GM23248 (cell line): ENCODE measurements around the gene OR9G4.

Experiments used
- EZH2 ChIP-seq: fragments of 200-600 bp; sonication (generic); IDR thresholded peaks from 2 replicates; pipeline ENCODE4 v1.6.1; 2018; ENCODE audit warnings: antibody characterized with exemption, mild to moderate bottlenecking; ENCODE audit not compliant: insufficient read depth, poor library complexity, severe bottlenecking
- EZH2phosphoT487 ChIP-seq: fragments of 200-600 bp; sonication (generic); IDR thresholded peaks from 2 replicates; pipeline ENCODE4 v1.6.1; 2018; ENCODE audit warnings: antibody characterized with exemption, moderate library complexity, mild to moderate bottlenecking, low read depth; ENCODE audit not compliant: insufficient read depth

- TF ChIP-seq EZH2 = no peak
- TF ChIP-seq EZH2phosphoT487 = no peak
Observed at GRCh38 chr11:56750190-56750589, 1.7 kb upstream of the OR9G4 start.
